Ascending aorta (tissue), 2 donors: ENCODE data around the gene HAO2. TPM values are rescaled to one million over a fixed set of nuclear protein-coding genes. Genes with fewer than 3 reads are reported as not detected.

ENCODE experiments used
- DNase-seq, 2 donors: peaks; one replicate each; pipeline ENCODE4 v3.0.0-alpha.2; 2019; ENCODE audit warnings: low spot score in 2 of 2
- H3K27ac ChIP-seq, 2 donors: fragments of 200-600 bp; sonication (generic); one replicate each; pipeline ENCODE4 v1.5.1; 2016 to 2017; ENCODE audit warnings: mild to moderate bottlenecking in 1 of 2
- H3K27me3 ChIP-seq: fragments of 200-600 bp; sonication (generic); one replicate; pipeline ENCODE4 v1.5.1; 2017
- H3K36me3 ChIP-seq, 2 donors: fragments of 200-600 bp; sonication (generic); one replicate each; pipeline ENCODE4 v1.5.1; 2016
- H3K4me1 ChIP-seq, 2 donors: fragments of 200-600 bp; sonication (generic); one replicate each; pipeline ENCODE4 v1.5.1; 2016 to 2017; ENCODE audit warnings: mild to moderate bottlenecking in 1 of 2
- H3K4me3 ChIP-seq, 2 donors: fragments of 200-600 bp; sonication (generic); one replicate each; pipeline ENCODE4 v1.5.1; 2016 to 2017; ENCODE audit warnings: mild to moderate bottlenecking in 1 of 2
- H3K9me3 ChIP-seq, 2 donors: fragments of 200-600 bp; sonication (generic); one replicate each; pipeline ENCODE4 v1.5.1; 2016
- intact Hi-C: fragments of 100-400 bp; cut with DNase I; formaldehyde crosslinking; loops from one replicate; pipeline ENCODE4 v1.15.1; 2023
- total RNA-seq: library from RNA; depleted of rRNA; stranded (reverse); fragments of >200 nt; gene quantifications from one replicate; pipeline ENCODE4 v1.1.0, GENCODE V29; 2016
- TF ChIP-seq, protein P1 (sequence below), 3 experiments: fragments of 200-600 bp in 2 of 3; fragments of 450-650 bp in 1 of 3; sonication (generic) in 2 of 3; IDR thresholded peaks; one replicate each; pipeline ENCODE4 v1.5.1; 2016 to 2019; ENCODE audit warnings: antibody characterized with exemption in 3 of 3, mild to moderate bottlenecking in 1 of 3, moderate library complexity in 1 of 3

HAO2 gene
- total RNA-seq, 1 donor from 2014 or later, result not detected

DNA sequence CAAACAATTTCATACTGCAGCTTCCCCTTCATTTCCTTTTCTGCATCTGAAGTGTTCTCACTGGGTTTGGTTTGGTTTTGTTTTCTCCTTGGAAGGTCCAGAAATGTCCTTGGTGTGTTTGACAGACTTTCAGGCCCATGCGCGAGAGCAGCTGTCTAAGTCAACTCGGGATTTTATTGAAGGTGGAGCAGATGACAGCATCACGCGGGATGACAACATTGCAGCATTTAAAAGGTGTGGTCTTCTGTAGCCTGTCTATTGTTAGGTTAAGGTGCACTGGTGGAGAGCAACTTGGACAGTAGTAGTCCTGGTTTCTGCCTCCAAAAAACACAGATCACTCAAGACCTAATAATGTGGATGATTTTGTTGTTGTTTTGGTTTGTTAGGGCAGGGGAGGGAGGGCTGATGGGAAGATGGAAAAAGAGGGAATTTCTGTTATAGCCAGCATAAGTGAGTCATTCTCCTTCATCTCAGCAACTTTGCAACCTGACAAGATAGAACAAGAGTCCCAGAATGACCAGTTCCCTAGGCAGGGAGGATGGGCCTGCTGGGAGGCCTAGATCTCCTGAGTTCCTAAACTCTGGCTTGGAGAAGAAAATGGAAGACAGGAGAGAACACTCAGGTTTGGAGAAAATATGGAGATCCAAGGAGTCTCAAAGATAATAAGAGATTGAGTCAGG, 12.5 kb downstream of the HAO2 start:
- H3K27ac ChIP-seq, result no peak overlapping the region
- no peaks in the 10 kb centered on the region for H3K36me3 ChIP-seq
- TF ChIP-seq, protein P1, sequence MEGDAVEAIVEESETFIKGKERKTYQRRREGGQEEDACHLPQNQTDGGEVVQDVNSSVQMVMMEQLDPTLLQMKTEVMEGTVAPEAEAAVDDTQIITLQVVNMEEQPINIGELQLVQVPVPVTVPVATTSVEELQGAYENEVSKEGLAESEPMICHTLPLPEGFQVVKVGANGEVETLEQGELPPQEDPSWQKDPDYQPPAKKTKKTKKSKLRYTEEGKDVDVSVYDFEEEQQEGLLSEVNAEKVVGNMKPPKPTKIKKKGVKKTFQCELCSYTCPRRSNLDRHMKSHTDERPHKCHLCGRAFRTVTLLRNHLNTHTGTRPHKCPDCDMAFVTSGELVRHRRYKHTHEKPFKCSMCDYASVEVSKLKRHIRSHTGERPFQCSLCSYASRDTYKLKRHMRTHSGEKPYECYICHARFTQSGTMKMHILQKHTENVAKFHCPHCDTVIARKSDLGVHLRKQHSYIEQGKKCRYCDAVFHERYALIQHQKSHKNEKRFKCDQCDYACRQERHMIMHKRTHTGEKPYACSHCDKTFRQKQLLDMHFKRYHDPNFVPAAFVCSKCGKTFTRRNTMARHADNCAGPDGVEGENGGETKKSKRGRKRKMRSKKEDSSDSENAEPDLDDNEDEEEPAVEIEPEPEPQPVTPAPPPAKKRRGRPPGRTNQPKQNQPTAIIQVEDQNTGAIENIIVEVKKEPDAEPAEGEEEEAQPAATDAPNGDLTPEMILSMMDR (IDR thresholded peaks at IDR 0.05), result no peak
- no peak for DNase-seq
- intact Hi-C loops, result no loop called here
- no peaks in the 10 kb centered on the region for H3K9me3 ChIP-seq
- H3K27me3 ChIP-seq, result no peaks in the 10 kb centered on the region
- no peak overlapping the region for H3K4me3 ChIP-seq
- no peaks in the 10 kb centered on the region for H3K4me1 ChIP-seq

DNA sequence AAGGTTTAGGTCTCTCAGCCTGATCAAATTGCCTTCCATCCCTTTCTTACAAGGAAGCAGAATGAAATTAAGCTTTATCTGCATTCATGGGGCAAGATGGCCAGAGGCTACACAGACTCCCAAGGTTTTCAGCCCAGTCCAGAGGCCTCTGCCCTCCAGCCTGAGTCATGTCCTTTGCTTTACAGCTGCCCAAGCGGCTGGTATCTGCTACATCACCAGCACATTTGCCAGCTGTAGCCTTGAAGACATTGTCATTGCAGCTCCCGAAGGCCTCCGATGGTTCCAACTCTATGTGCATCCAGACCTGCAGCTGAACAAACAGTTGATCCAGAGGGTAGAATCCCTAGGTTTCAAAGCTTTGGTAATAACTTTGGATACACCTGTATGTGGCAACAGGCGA, 16.0 kb downstream of the HAO2 start:
- Histone ChIP-seq H3K4me3 (no peak overlapping the region), H3K4me1 (no peaks in the 10 kb centered on the region), H3K9me3 (no peaks in the 10 kb centered on the region), H3K36me3 (no peaks in the 10 kb centered on the region), H3K27ac (no peak overlapping the region), H3K27me3 (no peaks in the 10 kb centered on the region)
- TF ChIP-seq, protein P1 (IDR thresholded peaks at IDR 0.05), result no peak
- intact Hi-C loops, result no loop called here
- DNase-seq, result no peak

DNA sequence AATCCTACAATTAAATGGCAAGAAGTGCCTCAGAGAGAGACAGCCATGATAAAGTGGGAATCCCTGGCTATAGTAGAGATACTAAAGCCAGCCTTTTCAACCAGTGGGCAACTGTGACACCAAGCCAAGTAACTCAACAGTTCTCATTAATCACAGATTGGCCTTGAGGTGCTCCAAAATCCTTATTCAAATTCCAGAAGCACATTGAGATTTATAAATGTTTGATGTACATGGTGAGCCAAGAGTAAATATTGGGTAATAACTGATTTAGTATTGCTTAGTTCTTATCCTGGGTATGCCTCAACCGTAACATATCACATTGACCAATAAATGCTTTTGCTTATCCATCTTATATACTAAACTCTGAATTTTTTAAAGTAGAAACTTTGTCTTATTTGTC, 17.1 kb downstream of the HAO2 start:
- Histone ChIP-seq H3K4me1 (no peaks in the 10 kb centered on the region), H3K27ac (no peak overlapping the region), H3K9me3 (no peaks in the 10 kb centered on the region), H3K36me3 (no peaks in the 10 kb centered on the region), H3K27me3 (no peaks in the 10 kb centered on the region), H3K4me3 (no peak overlapping the region)
- intact Hi-C loops, result no loop called here
- TF ChIP-seq, protein P1 (IDR thresholded peaks at IDR 0.05), result no peak
- DNase-seq, result no peak

DNA sequence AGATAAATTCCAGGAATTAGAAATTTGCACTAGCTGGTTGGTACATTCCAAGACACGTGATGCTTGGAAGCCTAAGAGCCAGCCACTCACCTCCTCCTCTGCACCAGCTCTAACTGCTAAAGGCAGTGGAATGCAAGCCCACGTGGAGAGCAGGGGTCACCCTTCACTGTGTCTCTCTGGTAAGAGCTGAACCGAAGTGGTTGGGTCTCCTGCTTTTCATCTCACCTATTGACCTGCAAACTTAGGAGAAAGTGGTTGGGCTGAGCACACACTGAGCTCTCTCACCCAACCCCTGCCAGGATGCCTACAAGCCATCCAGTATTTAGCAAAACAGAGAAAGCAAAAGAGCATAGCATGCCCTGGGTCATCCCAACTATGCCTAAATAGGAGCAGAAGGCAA, 19.3 kb downstream of the HAO2 start:
- Histone ChIP-seq H3K36me3 (no peaks in the 10 kb centered on the region), H3K27me3 (no peaks in the 10 kb centered on the region), H3K4me1 (no peaks in the 10 kb centered on the region), H3K27ac (no peak overlapping the region), H3K9me3 (no peaks in the 10 kb centered on the region), H3K4me3 (no peak overlapping the region)
- TF ChIP-seq, protein P1 (IDR thresholded peaks at IDR 0.05), result no peak
- intact Hi-C loops, result no loop called here
- no peak for DNase-seq

DNA sequence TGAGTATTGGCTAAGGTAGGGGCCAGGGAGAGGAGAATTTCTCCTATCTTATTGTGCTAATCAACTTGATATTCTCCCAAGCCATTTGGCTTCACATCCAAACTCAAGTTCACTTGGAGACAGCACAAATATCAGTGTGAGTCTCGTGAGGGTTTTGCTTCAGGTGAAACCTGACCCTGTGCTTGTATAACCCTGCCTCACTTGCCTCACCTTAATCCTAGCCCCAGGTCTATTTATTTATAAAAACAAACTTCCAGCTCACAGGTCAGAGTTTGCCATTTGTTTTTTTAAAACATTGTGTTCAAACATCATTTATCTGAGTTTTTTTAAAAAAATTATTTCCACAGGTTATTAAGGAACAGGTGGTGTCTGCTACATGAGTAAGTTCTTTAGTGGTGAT, 19.9 kb downstream of the HAO2 start:
- no peak for DNase-seq
- H3K4me3 ChIP-seq, result no peak overlapping the region
- H3K9me3 ChIP-seq, result no peaks in the 10 kb centered on the region
- H3K27me3 ChIP-seq, result no peaks in the 10 kb centered on the region
- H3K27ac ChIP-seq, result no peak overlapping the region
- no peaks in the 10 kb centered on the region for H3K36me3 ChIP-seq
- no peaks in the 10 kb centered on the region for H3K4me1 ChIP-seq
- TF ChIP-seq, protein P1 (IDR thresholded peaks at IDR 0.05), result no peak
- intact Hi-C loops, result no loop called here

DNA sequence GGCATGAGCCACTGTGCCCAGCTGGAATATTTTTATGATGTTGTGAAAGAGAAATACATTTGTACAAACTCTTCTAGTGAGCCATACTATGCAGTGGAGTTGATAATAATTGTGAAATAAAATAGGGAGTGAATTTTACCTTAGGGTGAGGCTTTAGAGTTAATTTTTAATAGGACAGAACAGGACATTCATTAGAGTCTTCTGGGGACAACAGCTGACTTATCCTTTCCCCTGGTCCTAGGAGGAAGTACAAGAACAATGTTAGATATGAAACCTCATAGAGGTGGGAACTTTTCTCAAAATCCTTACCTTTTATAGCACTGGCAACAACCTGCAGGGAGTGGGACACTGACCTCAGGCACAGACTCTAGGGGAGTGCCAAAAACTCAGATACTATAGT, 21.9 kb downstream of the HAO2 start:
- Histone ChIP-seq H3K4me1 (no peaks in the 10 kb centered on the region), H3K27me3 (no peaks in the 10 kb centered on the region), H3K36me3 (no peaks in the 10 kb centered on the region), H3K9me3 (no peaks in the 10 kb centered on the region), H3K4me3 (no peak overlapping the region), H3K27ac (no peak overlapping the region)
- TF ChIP-seq, protein P1 (IDR thresholded peaks at IDR 0.05), result no peak
- intact Hi-C loops, result no loop called here
- no peak for DNase-seq
